Right lobe of liver (tissue), 6 donors: ENCODE data around the gene RAB3IL1. TPM values are rescaled to one million over a fixed set of nuclear protein-coding genes. Genes with fewer than 3 reads are reported as not detected.

Source experiments
- ATAC-seq, 4 donors: fragments of 200-7000 bp; cut with Tn5 transposase; one replicate each; pipeline ENCODE4 v1.9.1; 2020; ENCODE audit warnings: mild to moderate bottlenecking in 4 of 4, moderate library complexity in 4 of 4
- DNase-seq, 3 donors: peaks; one replicate each; pipeline ENCODE4 v3.0.0-alpha.2; 2020
- H3K27ac ChIP-seq, 3 donors: fragments of 200-600 bp; one replicate each; pipeline ENCODE4 v1.8.0; 2022
- H3K27me3 ChIP-seq, 2 donors: fragments of 200-600 bp; one replicate each; pipeline ENCODE4 v1.8.0; 2022
- H3K36me3 ChIP-seq, 4 donors: fragments of 200-600 bp; sonication (generic) in 1 of 4; one replicate each; pipeline versions ENCODE4 v1.5.1 to v1.8.0; 2017 to 2022; ENCODE audit warnings: control low read depth in 1 of 4
- H3K4me1 ChIP-seq, 4 donors: fragments of 200-600 bp; sonication (generic) in 1 of 4; one replicate each; pipeline versions ENCODE4 v1.5.1 to v1.8.0; 2017 to 2022; ENCODE audit warnings: control low read depth in 1 of 4
- H3K4me3 ChIP-seq, 3 donors: fragments of 200-600 bp; one replicate each; pipeline ENCODE4 v1.8.0; 2022
- H3K9me3 ChIP-seq, 4 donors: fragments of 200-600 bp; sonication (generic) in 1 of 4; one replicate each; pipeline versions ENCODE4 v1.5.1 to v1.8.0; 2017 to 2022; ENCODE audit warnings: control low read depth in 1 of 4
- CTCF ChIP-seq, 4 donors: fragments of 200-600 bp in 3 of 4; fragments of 450-650 bp in 1 of 4; IDR thresholded peaks; one replicate each; pipeline versions ENCODE4 v1.5.1 to v1.8.0; 2016 to 2022; ENCODE audit warnings: antibody characterized with exemption in 4 of 4, mild to moderate bottlenecking in 2 of 4
- POLR2A ChIP-seq: fragments of 450-650 bp; IDR thresholded peaks from one replicate; pipeline ENCODE4 v1.6.1; 2017; ENCODE audit warnings: antibody characterized with exemption, mild to moderate bottlenecking
- WGBS: methylation state at CpG from one replicate; pipeline ENCODE4 v1.1.6; 2018; ENCODE audit warnings: low coverage, low lambda C conversion rate; ENCODE audit not compliant: insufficient coverage; ENCODE audit errors: missing lambda C conversion rate; 5-methylcytosine and 5-hydroxymethylcytosine counted together
- intact Hi-C, 2 donors: fragments of 100-400 bp; cut with DNase I; formaldehyde crosslinking; loops; one replicate each; pipeline versions ENCODE4 v1.11.2 to v1.14.1; 2022
- total RNA-seq, 6 experiments: library from RNA; depleted of rRNA in 2 of 6; stranded (reverse); fragments of >200 nt in 2 of 6; fragmentation: NEBNext Ultra II Directional in 3 of 6; extraction: Animal tissue kit (Norgen Biotek cat#: 25700) in 3 of 6; gene quantifications; one replicate each; pipeline versions ENCODE4 v1.1.0 to v1.2.4, GENCODE V29; 2016 to 2023
- donor health status: DM: no; HTN: yes; CAD: no.
- donor health status: DM: no; HTN: no; CAD: no.
- donor health status: DM: no; HTN: no; CAD: no.
- donor health status: DM: no; HTN: yes; CAD: no.
- donor health status: DM: no; HTN: yes; CAD: no.

RAB3IL1 gene
- total RNA-seq, 6 experiments from 2014 or later = 3.2 to 9.1 (median 4.2) TPM

DNA sequence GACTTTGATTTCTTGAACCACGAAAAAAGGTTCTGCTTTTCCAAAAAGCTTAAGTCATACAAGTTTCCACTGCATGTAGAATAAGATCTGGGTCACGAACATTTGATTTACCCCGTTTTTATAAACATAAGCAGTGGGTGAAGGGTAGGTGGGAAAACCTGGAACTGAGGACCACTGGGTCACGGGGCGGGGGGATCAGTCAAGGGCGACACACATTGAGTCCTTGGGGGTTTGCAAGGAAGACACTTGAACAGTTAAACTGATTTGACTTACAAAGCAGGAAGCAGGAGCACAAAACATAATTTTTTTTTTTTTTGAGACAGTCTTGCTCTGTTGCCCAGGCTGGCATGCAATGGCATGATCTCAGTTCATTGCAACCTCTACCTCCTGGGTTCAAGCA lies 36.9 kb downstream of the RAB3IL1 start:
- no peak overlapping the region for H3K27ac ChIP-seq
- WGBS = 72% methylated on average over 6 of the region's 6 CpGs
- H3K36me3 ChIP-seq = no peaks in the 10 kb centered on the region
- ATAC-seq = no peak
- no peaks in the 10 kb centered on the region for H3K9me3 ChIP-seq
- no peak overlapping the region for H3K4me3 ChIP-seq
- H3K4me1 ChIP-seq = no peaks in the 10 kb centered on the region
- H3K27me3 ChIP-seq = no peaks in the 10 kb centered on the region
- intact Hi-C loops = loop anchor here in 1 of 2 donors (10.0 kb wide), 1 partner anchor 76 kb away; no protein-coding TSS in a partner anchor
- no peak for DNase-seq
- TF ChIP-seq CTCF (IDR thresholded peaks at IDR 0.05) = no peak
- TF ChIP-seq POLR2A = no peak

DNA sequence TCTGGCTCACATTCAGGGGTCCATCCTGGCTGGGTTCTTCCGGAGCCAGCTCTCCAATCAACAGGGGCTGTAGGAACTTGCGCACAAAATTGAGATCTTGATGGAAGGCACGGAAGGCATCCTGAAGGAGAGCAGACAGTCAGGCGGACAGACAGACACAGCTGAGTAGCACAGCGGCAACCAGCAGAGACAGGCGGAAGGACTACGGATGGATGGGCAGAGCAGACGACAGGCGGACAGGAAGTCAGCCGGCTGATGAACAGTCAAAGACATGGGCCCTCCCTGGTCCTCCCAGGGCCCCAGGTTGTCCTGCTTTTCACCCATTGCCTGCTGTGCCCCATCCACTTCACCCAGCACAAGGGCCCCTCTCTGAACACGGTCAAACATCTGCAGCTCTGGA lies 37.3 kb downstream of the RAB3IL1 start:
- intact Hi-C loops = loop anchor here in 1 of 2 donors (10.0 kb wide), 1 partner anchor 75 kb away; no protein-coding TSS in a partner anchor
- ATAC-seq (no peak), DNase-seq (no peak)
- H3K4me1 ChIP-seq = no peaks in the 10 kb centered on the region
- no peaks in the 10 kb centered on the region for H3K9me3 ChIP-seq
- H3K27me3 ChIP-seq = no peaks in the 10 kb centered on the region
- H3K36me3 ChIP-seq = no peaks in the 10 kb centered on the region
- 88% methylated on average over 8 of the region's 11 CpGs for WGBS
- no peak overlapping the region for H3K27ac ChIP-seq
- TF ChIP-seq POLR2A (no peak), CTCF (IDR thresholded peaks at IDR 0.05) (no peak)
- no peak overlapping the region for H3K4me3 ChIP-seq

DNA sequence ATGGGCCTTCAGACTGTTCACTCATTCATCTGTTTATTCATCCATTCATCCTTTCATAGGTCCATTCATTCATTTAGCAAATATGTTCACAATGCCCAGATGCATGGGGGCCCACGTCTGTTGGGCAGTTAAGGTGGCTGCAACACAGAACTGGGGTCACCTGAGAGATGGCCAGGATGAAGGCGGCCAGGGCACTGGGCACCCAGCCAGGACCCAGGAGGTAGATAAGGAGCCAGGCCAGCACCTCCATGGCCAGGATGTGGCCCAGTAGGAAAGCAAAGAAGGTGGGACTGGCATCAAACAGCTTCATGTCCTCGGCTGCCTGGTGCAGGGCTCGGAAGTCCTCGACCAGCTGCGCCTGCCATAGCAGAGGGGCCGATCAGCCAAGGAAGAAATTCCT lies 38.2 kb downstream of the RAB3IL1 start:
- Histone ChIP-seq H3K4me1 (no peaks in the 10 kb centered on the region), H3K27ac (no peak overlapping the region), H3K36me3 (no peaks in the 10 kb centered on the region), H3K4me3 (no peak overlapping the region), H3K27me3 (no peaks in the 10 kb centered on the region), H3K9me3 (no peaks in the 10 kb centered on the region)
- 87% methylated on average over 5 of the region's 7 CpGs for WGBS
- no peak for ATAC-seq
- intact Hi-C loops = no loop called here
- TF ChIP-seq CTCF (IDR thresholded peaks at IDR 0.05) = no peak
- TF ChIP-seq POLR2A = no peak
- DNase-seq = no peak

GRCh38 chr11:61875698-61876097 lies 41.7 kb downstream of the RAB3IL1 start:
- intact Hi-C loops = no loop called here

More at GRCh38 chr11:61875698-61876097, 41.7 kb downstream of the RAB3IL1 start:
- Histone ChIP-seq H3K36me3 (no peaks in the 10 kb centered on the region), H3K4me1 (no peaks in the 10 kb centered on the region), H3K27me3 (no peaks in the 10 kb centered on the region), H3K27ac (no peak overlapping the region), H3K9me3 (no peaks in the 10 kb centered on the region), H3K4me3 (no peak overlapping the region)
- no peak for TF ChIP-seq CTCF (IDR thresholded peaks at IDR 0.05)
- no peak for ATAC-seq
- DNase-seq = no peak
- WGBS = no CpG with 5 or more reads among the region's 14 CpGs
